ENCODE measurements around the gene DHX8. TPM values are rescaled to one million over a fixed set of nuclear protein-coding genes. Genes with fewer than 3 reads are reported as not detected.

DHX8 gene
- polyA plus RNA-seq, 1 of the 3 experiments (the other 2 are of a cell fraction), result 31.3 TPM

DNA sequence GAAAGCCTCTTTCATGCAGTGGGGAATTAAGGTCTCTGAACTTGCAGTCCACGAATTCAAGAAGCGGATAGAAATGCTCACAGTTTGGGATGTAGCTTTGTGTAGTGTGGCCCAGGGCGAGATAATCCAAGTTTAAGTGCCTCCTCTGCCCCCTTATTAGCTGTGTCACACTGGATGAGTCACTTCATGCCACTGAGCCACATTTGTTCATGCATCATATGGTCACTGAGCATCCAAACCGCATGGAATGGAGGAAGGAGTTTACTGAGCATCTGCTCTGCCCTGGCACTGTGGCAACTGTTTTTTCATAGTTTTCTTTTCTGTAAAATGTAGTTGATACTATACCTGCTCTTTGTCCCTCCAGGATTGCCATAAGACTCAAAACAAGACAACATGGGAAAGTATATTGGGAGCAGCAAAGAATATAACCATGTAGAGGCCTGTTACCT, 15.1 kb upstream of the DHX8 start:
- peaks cover 31% of the 10 kb centered on the region for H3F3A ChIP-seq (replicated peaks; ENCODE audit: insufficient read depth)
- no peak overlapping the region for H3K4me3 ChIP-seq (ENCODE audit: low read depth in 2 of 2, low read length in 1 of 2)
- POLR2A ChIA-PET, result interaction anchor here (1.5 kb wide), 1 partner anchor 100 kb away, joined by 3 read pairs; no protein-coding TSS in a partner anchor
- H2AFZ ChIP-seq (ENCODE audit: low read depth), result peak overlapping the region; percentile 2; the same call in 1 of the 2 replicates
- H3K4me1 ChIP-seq (ENCODE audit: control insufficient read depth in 1 of 2, insufficient read depth in 2 of 2, low read depth in 1 of 2, low read length in 1 of 2), result peaks cover 4% of the 10 kb centered on the region in 2 experiments; a peak in 2 of 4 replicates
- 37% methylated on average over 4 of the region's 4 CpGs for WGBS (ENCODE audit: low lambda C conversion rate)
- DNase-seq, result no peak
- H3K36me3 ChIP-seq (replicated peaks in 1 of 2; ENCODE audit: control insufficient read depth in 1 of 2, insufficient read depth in 2 of 2, low read length in 1 of 2), result no peaks in the 10 kb centered on the region
- H3K9me3 ChIP-seq, result no peaks in the 10 kb centered on the region
- H3K9me2 ChIP-seq, result no peaks in the 10 kb centered on the region
- CTCF ChIA-PET, result interaction anchor here (1.0 to 4.5 kb wide), 3 partner anchors 15 to 75 kb away, joined by 4 to 51 read pairs (median 20); partner anchors contain the start of gene DHX8
- H3K79me2 ChIP-seq (ENCODE audit: insufficient read depth), result no peaks in the 10 kb centered on the region
- H3K4me2 ChIP-seq, result peak overlapping the region; percentile 49
- H3K9ac ChIP-seq, result peak overlapping the region; percentile 49; the same call in 1 of the 2 replicates
- H4K20me1 ChIP-seq (ENCODE audit: insufficient read depth), result no peaks in the 10 kb centered on the region
- peak overlapping the region; percentile 67 to 93; a peak in 3 of 4 replicates for H3K27ac ChIP-seq (ENCODE audit: low read depth in 2 of 2, low read length in 1 of 2)
- no peaks in the 10 kb centered on the region for H3K27me3 ChIP-seq (ENCODE audit: insufficient read depth)
- TF ChIP-seq CHD2 (IDR thresholded peaks at IDR 0.05; ENCODE audit: low read length, partially characterized antibody), result no peak
- no peak for TF ChIP-seq TEAD4 (IDR thresholded peaks at IDR 0.05; ENCODE audit: borderline replicate concordance, insufficient read depth)
- peak; percentile 13; the same call in 1 of the 2 replicates for TF ChIP-seq JUND (IDR thresholded peaks at IDR 0.05)
- TF ChIP-seq YY1 (IDR thresholded peaks at IDR 0.05; ENCODE audit: low read depth), result no peak
- no peak for TF ChIP-seq GATA2 (CRISPR knock-in tag; IDR thresholded peaks at IDR 0.05)
- TF ChIP-seq EZH2phosphoT487 (IDR thresholded peaks at IDR 0.05; ENCODE audit: borderline replicate concordance, low read depth), result no peak
- peak; percentile 62; the same call in 1 of the 2 replicates for TF ChIP-seq FOSL2 (IDR thresholded peaks at IDR 0.05; ENCODE audit: borderline replicate concordance, low read depth)

DNA sequence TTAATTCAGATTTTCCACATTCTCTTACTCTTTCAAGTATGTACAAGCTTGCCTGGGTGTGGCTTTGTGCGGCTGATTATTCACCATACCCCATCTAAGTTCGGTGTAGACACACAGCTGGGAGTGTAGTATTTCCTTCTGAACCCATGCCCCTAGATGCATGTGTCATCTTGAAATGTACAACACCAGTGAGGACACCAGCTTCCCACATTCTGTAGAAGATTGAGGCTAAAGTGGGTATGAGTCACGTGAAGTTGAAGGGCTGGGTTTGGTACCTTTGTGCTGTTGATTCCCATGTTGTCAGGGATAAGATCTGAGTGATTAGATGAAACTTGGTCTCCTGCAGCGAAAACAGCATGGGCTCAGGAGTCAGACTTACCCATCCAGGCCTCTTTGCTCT, 14.6 kb upstream of the DHX8 start:
- H2AFZ ChIP-seq (ENCODE audit: low read depth), result peak overlapping the region; percentile 2; the same call in 1 of the 2 replicates
- WGBS (ENCODE audit: low lambda C conversion rate), result 29% methylated on average over 4 of the region's 4 CpGs
- H3K27me3 ChIP-seq (ENCODE audit: insufficient read depth), result no peaks in the 10 kb centered on the region
- ChIA-PET POLR2A (interaction anchor here (1.5 kb wide), 1 partner anchor 101 kb away, joined by 3 read pairs; no protein-coding TSS in a partner anchor), CTCF (interaction anchor here (1.0 to 4.5 kb wide), 3 partner anchors 14 to 76 kb away, joined by 4 to 51 read pairs (median 20); partner anchors contain the start of gene DHX8)
- peaks cover 31% of the 10 kb centered on the region for H3F3A ChIP-seq (replicated peaks; ENCODE audit: insufficient read depth)
- H3K9me2 ChIP-seq, result no peaks in the 10 kb centered on the region
- no peak for DNase-seq
- no peaks in the 10 kb centered on the region for H3K79me2 ChIP-seq (ENCODE audit: insufficient read depth)
- peaks cover 4% of the 10 kb centered on the region in 2 experiments; a peak in 2 of 4 replicates for H3K4me1 ChIP-seq (ENCODE audit: control insufficient read depth in 1 of 2, insufficient read depth in 2 of 2, low read depth in 1 of 2, low read length in 1 of 2)
- no peaks in the 10 kb centered on the region for H4K20me1 ChIP-seq (ENCODE audit: insufficient read depth)
- no peaks in the 10 kb centered on the region for H3K9me3 ChIP-seq
- H3K4me3 ChIP-seq (ENCODE audit: low read depth in 2 of 2, low read length in 1 of 2), result no peak overlapping the region
- H3K36me3 ChIP-seq (replicated peaks in 1 of 2; ENCODE audit: control insufficient read depth in 1 of 2, insufficient read depth in 2 of 2, low read length in 1 of 2), result no peaks in the 10 kb centered on the region
- H3K27ac ChIP-seq (ENCODE audit: low read depth in 2 of 2, low read length in 1 of 2), result peak overlapping the region; percentile 67 to 93; a peak in 3 of 4 replicates
- H3K9ac ChIP-seq, result peak overlapping the region; percentile 49; the same call in 1 of the 2 replicates
- H3K4me2 ChIP-seq, result peak overlapping the region; percentile 49; the same call in 1 of the 2 replicates
- no peak for TF ChIP-seq NFIC (IDR thresholded peaks at IDR 0.05; ENCODE audit: borderline replicate concordance)
- TF ChIP-seq, protein P1, sequence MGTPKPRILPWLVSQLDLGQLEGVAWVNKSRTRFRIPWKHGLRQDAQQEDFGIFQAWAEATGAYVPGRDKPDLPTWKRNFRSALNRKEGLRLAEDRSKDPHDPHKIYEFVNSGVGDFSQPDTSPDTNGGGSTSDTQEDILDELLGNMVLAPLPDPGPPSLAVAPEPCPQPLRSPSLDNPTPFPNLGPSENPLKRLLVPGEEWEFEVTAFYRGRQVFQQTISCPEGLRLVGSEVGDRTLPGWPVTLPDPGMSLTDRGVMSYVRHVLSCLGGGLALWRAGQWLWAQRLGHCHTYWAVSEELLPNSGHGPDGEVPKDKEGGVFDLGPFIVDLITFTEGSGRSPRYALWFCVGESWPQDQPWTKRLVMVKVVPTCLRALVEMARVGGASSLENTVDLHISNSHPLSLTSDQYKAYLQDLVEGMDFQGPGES (IDR thresholded peaks at IDR 0.05; ENCODE audit: low read depth, low read length), result no peak
- no peak for TF ChIP-seq GATA2 (CRISPR knock-in tag; IDR thresholded peaks at IDR 0.05)
- peak; percentile 47; the same call in 1 of the 2 replicates for TF ChIP-seq FOSL2 (IDR thresholded peaks at IDR 0.05; ENCODE audit: borderline replicate concordance, low read depth)
- TF ChIP-seq SMC3 (IDR thresholded peaks at IDR 0.05; ENCODE audit: low read depth, low read length), result no peak
- TF ChIP-seq, protein P2, sequence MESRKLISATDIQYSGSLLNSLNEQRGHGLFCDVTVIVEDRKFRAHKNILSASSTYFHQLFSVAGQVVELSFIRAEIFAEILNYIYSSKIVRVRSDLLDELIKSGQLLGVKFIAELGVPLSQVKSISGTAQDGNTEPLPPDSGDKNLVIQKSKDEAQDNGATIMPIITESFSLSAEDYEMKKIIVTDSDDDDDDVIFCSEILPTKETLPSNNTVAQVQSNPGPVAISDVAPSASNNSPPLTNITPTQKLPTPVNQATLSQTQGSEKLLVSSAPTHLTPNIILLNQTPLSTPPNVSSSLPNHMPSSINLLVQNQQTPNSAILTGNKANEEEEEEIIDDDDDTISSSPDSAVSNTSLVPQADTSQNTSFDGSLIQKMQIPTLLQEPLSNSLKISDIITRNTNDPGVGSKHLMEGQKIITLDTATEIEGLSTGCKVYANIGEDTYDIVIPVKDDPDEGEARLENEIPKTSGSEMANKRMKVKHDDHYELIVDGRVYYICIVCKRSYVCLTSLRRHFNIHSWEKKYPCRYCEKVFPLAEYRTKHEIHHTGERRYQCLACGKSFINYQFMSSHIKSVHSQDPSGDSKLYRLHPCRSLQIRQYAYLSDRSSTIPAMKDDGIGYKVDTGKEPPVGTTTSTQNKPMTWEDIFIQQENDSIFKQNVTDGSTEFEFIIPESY (IDR thresholded peaks at IDR 0.05; ENCODE audit: borderline replicate concordance, low read depth), result no peak
- TF ChIP-seq MXI1 (IDR thresholded peaks at IDR 0.05; ENCODE audit: low read depth, low read length), result no peak
- TF ChIP-seq JUND (IDR thresholded peaks at IDR 0.05), result peak; percentile 65
- TF ChIP-seq, protein P3, sequence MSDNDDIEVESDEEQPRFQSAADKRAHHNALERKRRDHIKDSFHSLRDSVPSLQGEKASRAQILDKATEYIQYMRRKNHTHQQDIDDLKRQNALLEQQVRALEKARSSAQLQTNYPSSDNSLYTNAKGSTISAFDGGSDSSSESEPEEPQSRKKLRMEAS (IDR thresholded peaks at IDR 0.05; ENCODE audit: low read depth), result peak; percentile 42; the same call in 1 of the 2 replicates
- TF ChIP-seq RFX5 (IDR thresholded peaks at IDR 0.05; ENCODE audit: low read length), result no peak
- TF ChIP-seq EP300 (IDR thresholded peaks at IDR 0.05; ENCODE audit: borderline replicate concordance in 1 of 2, low read depth in 1 of 2, low read length in 1 of 2), result no peak
- TF ChIP-seq FOXM1 (IDR thresholded peaks at IDR 0.05; ENCODE audit: low read depth), result no peak
- no peak for TF ChIP-seq RCOR1 (IDR thresholded peaks at IDR 0.05; ENCODE audit: low read length)
- TF ChIP-seq, protein P4, sequence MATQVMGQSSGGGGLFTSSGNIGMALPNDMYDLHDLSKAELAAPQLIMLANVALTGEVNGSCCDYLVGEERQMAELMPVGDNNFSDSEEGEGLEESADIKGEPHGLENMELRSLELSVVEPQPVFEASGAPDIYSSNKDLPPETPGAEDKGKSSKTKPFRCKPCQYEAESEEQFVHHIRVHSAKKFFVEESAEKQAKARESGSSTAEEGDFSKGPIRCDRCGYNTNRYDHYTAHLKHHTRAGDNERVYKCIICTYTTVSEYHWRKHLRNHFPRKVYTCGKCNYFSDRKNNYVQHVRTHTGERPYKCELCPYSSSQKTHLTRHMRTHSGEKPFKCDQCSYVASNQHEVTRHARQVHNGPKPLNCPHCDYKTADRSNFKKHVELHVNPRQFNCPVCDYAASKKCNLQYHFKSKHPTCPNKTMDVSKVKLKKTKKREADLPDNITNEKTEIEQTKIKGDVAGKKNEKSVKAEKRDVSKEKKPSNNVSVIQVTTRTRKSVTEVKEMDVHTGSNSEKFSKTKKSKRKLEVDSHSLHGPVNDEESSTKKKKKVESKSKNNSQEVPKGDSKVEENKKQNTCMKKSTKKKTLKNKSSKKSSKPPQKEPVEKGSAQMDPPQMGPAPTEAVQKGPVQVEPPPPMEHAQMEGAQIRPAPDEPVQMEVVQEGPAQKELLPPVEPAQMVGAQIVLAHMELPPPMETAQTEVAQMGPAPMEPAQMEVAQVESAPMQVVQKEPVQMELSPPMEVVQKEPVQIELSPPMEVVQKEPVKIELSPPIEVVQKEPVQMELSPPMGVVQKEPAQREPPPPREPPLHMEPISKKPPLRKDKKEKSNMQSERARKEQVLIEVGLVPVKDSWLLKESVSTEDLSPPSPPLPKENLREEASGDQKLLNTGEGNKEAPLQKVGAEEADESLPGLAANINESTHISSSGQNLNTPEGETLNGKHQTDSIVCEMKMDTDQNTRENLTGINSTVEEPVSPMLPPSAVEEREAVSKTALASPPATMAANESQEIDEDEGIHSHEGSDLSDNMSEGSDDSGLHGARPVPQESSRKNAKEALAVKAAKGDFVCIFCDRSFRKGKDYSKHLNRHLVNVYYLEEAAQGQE (IDR thresholded peaks at IDR 0.05; ENCODE audit: low read depth, low read length), result no peak

Data from SK-N-SH (cell line).